NCI-H1092 treated with DMSO at 0.1 percent for 48 hours (cell line): Measurements from ENCODE around the gene CLEC4G.
"Not testable (repeated sequence)": the region's sequence is repeated elsewhere in the genome, so short reads cannot be mapped to it uniquely, and the experiment has no call there.

Source experiments
- DNase-seq: peaks from one replicate; lab custom pipeline; 2025; lab: John Stamatoyannopoulos, UW

The CLEC4G gene

GRCh38 chr19:7732045-7732444, at the start of gene CLEC4G:
Gene CLEC4G (minus strand): TSS chr19:7732110. CDS start chr19:7732102, 8 bp downstream.
- no peak for DNase-seq

GRCh38 chr19:7781157-7781556, 49.2 kb upstream of the CLEC4G start:
- no peak for DNase-seq

GRCh38 chr19:7779631-7780486, 47.9 kb upstream of the CLEC4G start:
- no peak for DNase-seq

- no peak for DNase-seq
Measured at GRCh38 chr19:7778081-7778480, 46.2 kb upstream of the CLEC4G start.

- no peak for DNase-seq
Measured at GRCh38 chr19:7775761-7776160, 43.9 kb upstream of the CLEC4G start.

- DNase-seq: no peak
Measured at GRCh38 chr19:7773841-7774240, 41.9 kb upstream of the CLEC4G start.

GRCh38 chr19:7772752-7773291, 40.9 kb upstream of the CLEC4G start:
- no peak for DNase-seq

- no peak for DNase-seq
Measured at GRCh38 chr19:7771072-7771471, 39.2 kb upstream of the CLEC4G start.

GRCh38 chr19:7769171-7769570, 37.3 kb upstream of the CLEC4G start:
- no peak for DNase-seq

- DNase-seq: no peak
Measured at GRCh38 chr19:7767487-7767886, 35.6 kb upstream of the CLEC4G start.

GRCh38 chr19:7766535-7766934, 34.6 kb upstream of the CLEC4G start:
- DNase-seq: no peak

- DNase-seq: not testable (repeated sequence)
Measured at GRCh38 chr19:7765043-7765442, 33.1 kb upstream of the CLEC4G start.

GRCh38 chr19:7764157-7764556, 32.2 kb upstream of the CLEC4G start:
- DNase-seq: not testable (repeated sequence)

- DNase-seq: no peak
Measured at GRCh38 chr19:7763696-7764095, 31.8 kb upstream of the CLEC4G start.

GRCh38 chr19:7762719-7763293, 30.9 kb upstream of the CLEC4G start, which contains the start of gene CLEC4M:
Gene CLEC4M (plus strand): TSS chr19:7763243. CDS start chr19:7763267, 24 bp downstream.
- no peak for DNase-seq

- DNase-seq: no peak
Measured at GRCh38 chr19:7759156-7759555, 27.2 kb upstream of the CLEC4G start.

GRCh38 chr19:7757358-7757757, 25.4 kb upstream of the CLEC4G start:
- no peak for DNase-seq

GRCh38 chr19:7756258-7756657, 24.3 kb upstream of the CLEC4G start:
- DNase-seq: no peak

- no peak for DNase-seq
Measured at GRCh38 chr19:7751157-7751783, 19.4 kb upstream of the CLEC4G start.

- DNase-seq: peak; percentile 22
Measured at GRCh38 chr19:7748756-7749155, 16.8 kb upstream of the CLEC4G start.

- no peak for DNase-seq
Measured at GRCh38 chr19:7748171-7748570, 16.3 kb upstream of the CLEC4G start.
